ENCODE results near the gene PNMA8A.

The PNMA8A gene

DNA sequence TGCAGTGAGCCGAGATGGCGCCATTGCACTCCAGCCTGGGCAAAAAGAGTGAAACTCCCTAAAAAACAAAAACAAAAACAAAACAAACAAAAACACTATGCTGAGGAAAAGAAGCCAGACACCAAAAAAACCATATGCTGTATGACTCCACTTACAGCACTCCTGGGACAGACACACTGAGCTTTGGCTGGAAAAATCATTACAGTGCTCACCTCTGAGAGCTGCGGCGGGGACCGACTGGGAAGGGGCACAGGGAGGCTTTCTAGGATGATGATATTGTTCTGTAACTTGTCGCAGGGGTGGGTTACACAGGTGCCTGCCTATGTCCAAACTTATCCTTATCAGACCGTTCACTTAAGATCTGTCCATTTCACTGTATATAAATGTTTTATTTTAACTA lies 7.8 kb downstream of the PNMA8A start:
- Mint-ChIP-seq H3K4me1 (ENCODE audit: low read depth) (no peaks in the 10 kb centered on the region), H3K27me3 (peaks cover 27% of the 10 kb centered on the region), H3K9me3 (no peaks in the 10 kb centered on the region), H3K36me3 (ENCODE audit: low read depth) (no peaks in the 10 kb centered on the region), H3K27ac (no peak overlapping the region), H3K4me3 (no peak overlapping the region)
- intact Hi-C loops (cut with micrococcal nuclease): no loop called here

DNA sequence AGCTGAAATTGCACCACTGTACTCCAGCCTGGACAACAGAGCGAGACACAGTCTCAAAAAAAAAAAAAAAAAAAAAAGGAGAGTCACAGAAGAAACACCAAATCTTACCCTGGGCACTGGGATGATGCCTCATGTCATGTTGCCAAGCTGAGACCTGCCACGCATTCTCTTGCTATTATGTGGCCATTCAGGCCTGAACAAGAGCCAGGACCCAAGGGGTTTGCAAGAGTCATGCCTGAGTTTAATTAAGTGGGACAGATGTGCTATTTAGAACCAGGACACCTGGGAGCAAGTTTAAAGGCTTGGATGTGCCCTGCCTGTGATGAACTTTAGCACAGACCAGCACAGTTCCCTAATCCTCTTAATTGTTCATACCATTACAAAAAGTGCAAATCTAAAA lies 9.8 kb downstream of the PNMA8A start:
- no peaks in the 10 kb centered on the region for H3K36me3 Mint-ChIP-seq (ENCODE audit: low read depth)
- peaks cover 25% of the 10 kb centered on the region for H3K27me3 Mint-ChIP-seq
- intact Hi-C loops (cut with micrococcal nuclease): no loop called here

DNA sequence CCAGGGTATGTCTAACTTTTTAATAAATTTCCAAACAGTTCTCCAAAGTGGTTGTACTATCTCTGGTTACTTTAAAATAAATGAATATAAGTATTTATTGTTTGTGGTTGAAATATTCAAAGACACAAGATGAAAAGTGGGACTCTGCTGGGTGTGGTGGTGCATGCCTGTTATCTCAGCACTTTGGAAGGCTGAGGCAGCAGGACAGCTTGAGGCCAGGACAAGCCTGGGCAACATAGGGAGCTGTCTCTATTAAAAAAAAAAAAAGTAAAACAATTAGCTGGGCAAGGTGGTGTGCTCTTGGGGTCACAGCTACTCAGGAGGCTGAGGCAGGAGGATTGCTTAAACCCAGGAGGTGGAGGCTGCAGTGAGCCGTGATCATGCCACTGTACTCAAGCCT lies 10.4 kb downstream of the PNMA8A start:
- Mint-ChIP-seq H3K9me3 (no peaks in the 10 kb centered on the region), H3K4me1 (ENCODE audit: low read depth) (no peaks in the 10 kb centered on the region), H3K27ac (no peak overlapping the region), H3K4me3 (no peak overlapping the region), H3K27me3 (peaks cover 25% of the 10 kb centered on the region), H3K36me3 (ENCODE audit: low read depth) (no peaks in the 10 kb centered on the region)
- intact Hi-C loops (cut with micrococcal nuclease): no loop called here

More for the DNA sequence above, 9.8 kb downstream of the PNMA8A start:
- Mint-ChIP-seq H3K9me3 (no peaks in the 10 kb centered on the region), H3K27ac (no peak overlapping the region), H3K4me3 (no peak overlapping the region), H3K4me1 (ENCODE audit: low read depth) (no peaks in the 10 kb centered on the region)

DNA sequence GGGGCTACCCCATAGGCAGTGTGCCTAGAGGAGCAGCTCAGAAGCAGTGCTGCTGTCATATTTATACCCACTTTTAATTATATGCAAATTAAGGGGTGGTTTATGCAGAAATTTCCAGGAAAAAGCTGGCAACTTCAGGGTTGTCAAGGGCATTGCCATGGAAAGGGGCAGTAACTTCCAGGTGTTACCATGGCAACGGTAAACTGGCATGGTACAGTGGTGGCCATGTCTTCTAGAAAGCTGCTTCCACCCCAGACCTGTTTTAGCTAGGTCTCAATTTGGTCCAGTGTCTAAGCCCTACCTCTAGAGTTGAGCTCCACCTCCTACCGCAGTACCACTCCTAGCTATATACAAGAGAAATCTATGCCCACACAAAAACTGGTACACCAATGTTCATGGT lies 11.3 kb downstream of the PNMA8A start:
- Mint-ChIP-seq H3K27me3 (peaks cover 30% of the 10 kb centered on the region), H3K9me3 (no peaks in the 10 kb centered on the region), H3K4me3 (no peak overlapping the region), H3K36me3 (ENCODE audit: low read depth) (no peaks in the 10 kb centered on the region), H3K4me1 (ENCODE audit: low read depth) (no peaks in the 10 kb centered on the region), H3K27ac (no peak overlapping the region)
- intact Hi-C loops (cut with micrococcal nuclease): no loop called here

DNA sequence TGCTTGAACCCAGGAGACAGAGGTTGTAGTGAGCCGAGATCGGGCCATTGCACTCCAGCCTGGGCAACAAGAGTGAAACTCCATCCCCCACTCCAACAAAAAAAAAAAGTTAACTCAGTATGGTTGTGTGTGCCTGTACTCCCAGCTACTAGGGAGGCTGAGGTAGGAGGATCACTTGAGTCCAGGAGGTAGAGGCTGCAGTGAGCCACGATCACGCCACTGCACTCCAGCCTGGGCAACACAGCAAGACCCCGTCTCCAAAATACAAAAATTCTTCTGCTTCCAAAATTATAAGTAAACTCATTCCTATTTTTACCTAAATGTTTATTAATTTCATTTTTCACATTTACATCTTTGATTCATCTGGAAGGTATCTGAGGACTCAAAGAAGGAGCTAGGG lies 14.4 kb downstream of the PNMA8A start:
- no peak overlapping the region for H3K4me3 Mint-ChIP-seq
- H3K27me3 Mint-ChIP-seq: peaks cover 33% of the 10 kb centered on the region
- H3K4me1 Mint-ChIP-seq (ENCODE audit: low read depth): no peaks in the 10 kb centered on the region
- no peaks in the 10 kb centered on the region for H3K9me3 Mint-ChIP-seq
- intact Hi-C loops (cut with micrococcal nuclease): no loop called here
- no peak overlapping the region for H3K27ac Mint-ChIP-seq
- no peaks in the 10 kb centered on the region for H3K36me3 Mint-ChIP-seq (ENCODE audit: low read depth)

DNA sequence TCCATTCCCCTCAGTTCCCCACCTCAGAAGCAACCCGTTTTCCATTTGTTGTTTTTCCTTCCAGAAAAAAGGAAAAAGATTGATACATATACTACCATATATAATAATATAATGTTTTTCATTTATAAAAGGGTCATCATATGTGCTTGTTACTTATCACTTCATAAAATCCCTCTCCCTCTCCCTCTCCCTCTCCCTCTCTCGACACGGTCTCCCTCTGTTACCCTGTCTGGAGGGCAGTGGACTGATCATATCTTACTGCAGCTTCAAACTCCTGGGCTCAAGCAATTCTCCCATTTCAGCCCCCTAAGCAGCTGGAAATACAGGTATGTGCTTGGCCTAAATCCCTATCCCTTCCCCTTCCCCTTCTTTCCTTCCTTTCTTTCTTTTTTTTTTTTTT lies 17.1 kb downstream of the PNMA8A start:
- intact Hi-C loops (cut with micrococcal nuclease): no loop called here
- no peaks in the 10 kb centered on the region for H3K4me1 Mint-ChIP-seq (ENCODE audit: low read depth)
- peaks cover 31% of the 10 kb centered on the region for H3K27me3 Mint-ChIP-seq
- peaks cover 7% of the 10 kb centered on the region for H3K9me3 Mint-ChIP-seq
- no peak overlapping the region for H3K4me3 Mint-ChIP-seq
- H3K27ac Mint-ChIP-seq: no peak overlapping the region
- no peaks in the 10 kb centered on the region for H3K36me3 Mint-ChIP-seq (ENCODE audit: low read depth)

DNA sequence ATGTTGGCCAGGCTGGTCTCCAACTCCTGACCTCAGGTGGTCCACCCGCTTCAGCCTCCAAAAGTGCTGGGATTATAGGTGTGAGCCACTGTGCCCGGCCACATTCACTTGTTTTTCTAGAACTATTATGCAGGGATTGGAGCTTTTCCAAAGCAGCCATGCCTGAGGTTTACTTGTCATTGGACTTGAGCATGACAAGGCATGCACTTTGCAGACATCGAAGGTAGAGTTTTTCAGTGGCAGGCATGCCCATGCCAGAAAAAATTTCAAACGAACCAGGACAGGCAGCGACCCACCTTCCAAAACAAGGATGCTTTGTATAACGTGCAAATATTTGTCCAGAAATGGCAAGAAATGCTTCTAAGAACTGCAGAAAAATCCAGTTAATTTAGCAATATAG lies 17.7 kb downstream of the PNMA8A start:
- Mint-ChIP-seq H3K27me3 (peaks cover 31% of the 10 kb centered on the region), H3K4me3 (no peak overlapping the region), H3K36me3 (ENCODE audit: low read depth) (no peaks in the 10 kb centered on the region), H3K27ac (no peak overlapping the region), H3K4me1 (ENCODE audit: low read depth) (no peaks in the 10 kb centered on the region), H3K9me3 (peaks cover 9% of the 10 kb centered on the region)
- intact Hi-C loops (cut with micrococcal nuclease): no loop called here

DNA sequence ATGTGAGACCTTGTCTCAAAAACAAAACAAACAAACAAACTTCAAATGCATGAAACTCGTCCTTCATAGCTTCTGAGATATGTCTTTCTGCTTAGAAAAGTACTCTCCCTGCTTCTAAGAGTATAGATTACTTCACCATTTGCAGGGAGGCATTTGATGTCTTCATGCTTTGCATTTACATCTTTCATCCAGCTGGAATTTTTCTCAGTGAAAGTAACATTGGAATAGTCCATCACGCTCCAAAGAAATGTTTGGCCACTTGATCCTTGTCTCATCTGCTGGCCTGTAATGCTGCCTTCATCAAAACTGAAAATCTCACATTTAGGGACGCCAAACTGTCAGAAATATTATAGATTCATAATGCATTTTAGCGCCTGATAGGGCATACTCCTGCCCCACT lies 19.2 kb downstream of the PNMA8A start:
- intact Hi-C loops (cut with micrococcal nuclease): no loop called here
- H3K4me3 Mint-ChIP-seq: no peak overlapping the region
- peaks cover 36% of the 10 kb centered on the region for H3K27me3 Mint-ChIP-seq
- H3K27ac Mint-ChIP-seq: no peak overlapping the region
- H3K36me3 Mint-ChIP-seq (ENCODE audit: low read depth): no peaks in the 10 kb centered on the region
- peaks cover 9% of the 10 kb centered on the region for H3K9me3 Mint-ChIP-seq
- H3K4me1 Mint-ChIP-seq (ENCODE audit: low read depth): no peaks in the 10 kb centered on the region

DNA sequence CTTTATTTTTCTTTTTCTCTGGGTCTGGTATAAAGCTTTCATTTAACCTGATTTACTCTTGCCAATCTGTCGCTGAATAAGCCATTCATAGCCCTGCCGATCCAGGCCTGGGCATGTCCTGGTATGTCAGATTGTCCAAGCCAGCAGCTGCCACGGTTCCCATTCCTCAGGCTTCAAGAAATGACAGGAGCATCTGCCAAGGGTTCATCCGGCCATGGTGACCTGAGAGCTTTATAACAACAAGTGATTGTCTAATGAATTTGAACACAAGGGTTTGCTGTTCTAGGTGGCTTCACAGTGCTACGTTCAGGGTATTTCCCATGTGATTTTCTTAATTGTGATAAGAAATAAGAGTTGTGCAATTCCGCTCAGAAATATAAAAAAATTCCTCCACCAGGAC lies 20.0 kb downstream of the PNMA8A start:
- Mint-ChIP-seq H3K4me3 (no peak overlapping the region), H3K4me1 (ENCODE audit: low read depth) (no peaks in the 10 kb centered on the region), H3K9me3 (peaks cover 9% of the 10 kb centered on the region), H3K36me3 (ENCODE audit: low read depth) (no peaks in the 10 kb centered on the region), H3K27ac (no peak overlapping the region), H3K27me3 (peaks cover 36% of the 10 kb centered on the region)
- intact Hi-C loops (cut with micrococcal nuclease): no loop called here

DNA sequence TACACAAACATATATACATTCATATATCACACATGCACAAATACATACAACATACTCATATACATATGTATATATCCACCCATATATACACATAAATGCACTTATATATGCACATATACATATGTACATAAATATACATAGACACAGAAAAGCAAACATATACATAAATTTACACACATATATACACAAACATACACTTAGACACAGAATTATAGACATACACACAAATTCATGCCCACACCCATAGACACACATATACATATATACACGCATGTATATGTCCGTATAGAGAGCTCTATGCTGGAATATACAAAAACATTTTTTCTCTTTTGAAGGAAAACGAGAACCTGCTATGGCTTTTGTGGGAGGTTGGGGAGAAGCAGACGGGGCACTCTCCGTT lies 20.6 kb downstream of the PNMA8A start:
- intact Hi-C loops (cut with micrococcal nuclease): no loop called here
- Mint-ChIP-seq H3K27me3 (peaks cover 35% of the 10 kb centered on the region), H3K36me3 (ENCODE audit: low read depth) (no peaks in the 10 kb centered on the region), H3K27ac (no peak overlapping the region), H3K4me1 (ENCODE audit: low read depth) (no peaks in the 10 kb centered on the region), H3K9me3 (peaks cover 9% of the 10 kb centered on the region), H3K4me3 (no peak overlapping the region)

DNA sequence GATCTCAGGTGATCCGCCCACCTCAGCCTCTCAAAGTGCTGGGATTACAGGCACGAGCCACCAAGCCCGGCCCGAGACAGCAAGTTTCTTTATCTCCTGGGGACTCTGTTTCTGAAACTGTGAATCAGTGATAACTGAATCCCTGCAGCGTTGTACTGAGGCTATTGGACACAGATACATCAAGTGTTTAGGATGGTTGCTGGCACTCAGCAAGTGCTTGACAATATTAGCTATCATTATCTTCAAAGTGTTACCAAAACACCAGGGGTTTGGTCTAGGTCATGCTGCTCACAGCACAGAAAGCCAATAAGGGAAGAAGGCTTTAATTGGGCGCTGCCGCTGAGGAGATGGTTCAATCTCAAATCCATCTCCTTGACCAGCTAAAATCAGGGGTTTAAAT lies 22.1 kb downstream of the PNMA8A start:
- peaks cover 9% of the 10 kb centered on the region for H3K9me3 Mint-ChIP-seq

DNA sequence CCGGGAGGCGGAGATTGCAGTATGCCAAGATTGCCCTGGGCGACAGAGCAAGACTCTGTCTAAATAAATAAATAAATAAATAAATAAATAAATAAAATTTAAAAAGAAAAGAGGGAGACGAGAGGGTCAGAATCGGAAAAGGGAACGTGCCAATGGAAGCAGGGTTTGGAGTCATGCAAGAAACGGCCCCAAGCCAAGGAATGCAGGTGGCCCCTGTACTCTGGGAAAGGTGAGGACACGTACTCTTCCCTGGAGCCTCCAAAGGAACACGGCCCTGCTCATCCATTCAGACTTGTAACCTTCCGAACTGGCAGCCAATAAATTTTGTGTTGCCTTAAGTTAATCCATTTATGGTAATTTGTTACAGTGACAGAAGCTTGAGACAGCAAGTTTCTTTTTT lies 22.8 kb downstream of the PNMA8A start:
- Mint-ChIP-seq H3K4me1 (ENCODE audit: low read depth) (no peaks in the 10 kb centered on the region), H3K9me3 (peaks cover 9% of the 10 kb centered on the region), H3K27me3 (peaks cover 18% of the 10 kb centered on the region), H3K36me3 (ENCODE audit: low read depth) (no peaks in the 10 kb centered on the region), H3K27ac (no peak overlapping the region), H3K4me3 (no peak overlapping the region)
- intact Hi-C loops (cut with micrococcal nuclease): no loop called here

More for the DNA sequence above, 22.1 kb downstream of the PNMA8A start:
- intact Hi-C loops (cut with micrococcal nuclease): no loop called here
- no peaks in the 10 kb centered on the region for H3K4me1 Mint-ChIP-seq (ENCODE audit: low read depth)
- H3K27me3 Mint-ChIP-seq: peaks cover 20% of the 10 kb centered on the region
- H3K27ac Mint-ChIP-seq: no peak overlapping the region
- H3K36me3 Mint-ChIP-seq (ENCODE audit: low read depth): no peaks in the 10 kb centered on the region
- H3K4me3 Mint-ChIP-seq: no peak overlapping the region

DNA sequence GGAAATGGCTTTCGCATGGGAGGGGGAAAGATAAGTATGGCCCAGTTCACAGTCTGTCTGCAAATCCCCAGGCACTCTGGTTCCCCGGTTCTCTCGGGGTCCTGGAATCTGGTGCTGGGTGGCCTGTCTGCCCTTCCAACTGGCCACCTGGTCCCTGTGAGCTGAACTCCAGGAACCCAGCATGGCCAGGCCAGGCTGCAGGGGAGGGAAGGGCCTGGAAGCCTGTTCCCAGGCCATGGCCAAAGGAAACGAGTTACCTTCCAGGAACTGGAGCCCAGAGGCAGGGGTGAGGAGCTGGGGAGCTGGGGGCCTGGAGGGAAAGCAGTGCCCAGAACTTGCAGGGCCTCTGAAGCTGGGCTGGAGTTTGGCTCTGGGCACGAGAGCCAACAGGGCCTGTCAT lies 23.5 kb downstream of the PNMA8A start:
- Mint-ChIP-seq H3K9me3 (peaks cover 9% of the 10 kb centered on the region), H3K4me1 (ENCODE audit: low read depth) (peaks cover 6% of the 10 kb centered on the region), H3K36me3 (ENCODE audit: low read depth) (no peaks in the 10 kb centered on the region), H3K27me3 (peaks cover 18% of the 10 kb centered on the region), H3K4me3 (no peak overlapping the region), H3K27ac (no peak overlapping the region)
- intact Hi-C loops (cut with micrococcal nuclease): no loop called here

DNA sequence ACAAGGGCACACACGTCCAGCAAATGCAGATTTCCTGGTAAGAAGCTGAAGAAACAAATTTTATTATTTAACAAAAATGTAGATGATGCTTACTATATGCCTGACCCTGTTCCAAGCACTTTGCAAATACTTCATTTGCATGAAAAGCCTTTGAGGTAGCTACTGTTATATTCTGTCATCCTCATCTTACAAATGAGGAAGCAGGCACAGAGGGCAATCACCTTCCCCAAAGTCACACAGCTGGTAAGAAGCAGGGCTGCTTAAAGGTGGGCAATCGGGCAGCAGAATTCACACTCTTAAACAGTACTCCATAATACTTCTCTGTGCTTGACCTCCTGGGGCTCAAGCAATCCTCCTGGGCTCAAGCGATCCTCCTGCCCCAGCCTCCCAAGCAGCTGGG lies 24.4 kb downstream of the PNMA8A start:
- Mint-ChIP-seq H3K27me3 (peaks cover 19% of the 10 kb centered on the region), H3K36me3 (ENCODE audit: low read depth) (no peaks in the 10 kb centered on the region), H3K4me3 (no peak overlapping the region), H3K9me3 (peaks cover 9% of the 10 kb centered on the region), H3K4me1 (ENCODE audit: low read depth) (peaks cover 6% of the 10 kb centered on the region), H3K27ac (no peak overlapping the region)
- intact Hi-C loops (cut with micrococcal nuclease): no loop called here

DNA sequence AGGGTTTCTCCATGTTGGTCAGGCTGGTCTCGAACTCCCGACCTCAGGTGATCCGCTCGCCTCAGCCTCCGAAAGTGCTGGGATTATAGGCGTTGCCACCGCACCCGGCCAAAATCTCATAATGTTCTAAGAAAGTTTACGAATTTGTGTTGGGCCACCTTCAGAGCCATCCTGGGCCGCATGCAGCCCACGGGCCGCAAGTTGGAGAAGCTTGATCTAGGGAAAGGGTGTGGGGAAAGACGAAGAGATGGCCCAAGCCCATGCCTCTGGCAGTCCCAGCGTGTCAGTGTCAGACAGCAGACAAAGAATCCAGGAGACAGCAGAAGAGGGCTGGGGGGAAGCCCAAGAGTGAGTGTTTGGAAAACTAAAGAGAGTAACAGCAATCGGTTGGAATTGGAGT lies 25.3 kb downstream of the PNMA8A start:
- Mint-ChIP-seq H3K4me3 (no peak overlapping the region), H3K36me3 (ENCODE audit: low read depth) (no peaks in the 10 kb centered on the region), H3K27ac (no peak overlapping the region), H3K9me3 (peaks cover 9% of the 10 kb centered on the region), H3K4me1 (ENCODE audit: low read depth) (peaks cover 6% of the 10 kb centered on the region), H3K27me3 (peaks cover 18% of the 10 kb centered on the region)
- intact Hi-C loops (cut with micrococcal nuclease): no loop called here
